GM10847 (cell line): Measurements from ENCODE around the gene OSBPL6.

Source experiments
- POLR2A ChIP-seq: IDR thresholded peaks from 2 replicates; pipeline ENCODE4 v1.6.1; 2011; ENCODE audit not compliant: insufficient read length; ENCODE audit errors: extremely low read depth

Gene OSBPL6

DNA sequence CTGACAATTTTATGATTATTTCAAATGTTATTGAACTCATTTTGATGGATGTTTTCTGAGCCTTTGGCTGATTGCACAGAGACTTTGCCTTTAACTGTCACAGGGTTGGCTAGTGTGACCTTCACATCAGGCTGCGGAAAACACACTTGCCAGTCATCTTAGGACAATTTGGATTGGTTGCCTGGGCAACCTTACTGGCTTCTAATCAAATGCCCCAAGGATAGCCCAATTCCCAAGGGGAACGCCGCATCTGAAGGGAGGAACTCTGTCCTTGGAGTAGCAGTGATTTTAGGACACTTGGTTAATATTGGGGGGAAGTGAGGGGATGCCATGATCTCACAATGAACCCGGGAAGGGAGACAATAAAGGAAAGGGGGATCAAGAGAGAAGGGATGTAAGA is 29.5 kb downstream of the OSBPL6 start:
- no peak for TF ChIP-seq POLR2A

DNA sequence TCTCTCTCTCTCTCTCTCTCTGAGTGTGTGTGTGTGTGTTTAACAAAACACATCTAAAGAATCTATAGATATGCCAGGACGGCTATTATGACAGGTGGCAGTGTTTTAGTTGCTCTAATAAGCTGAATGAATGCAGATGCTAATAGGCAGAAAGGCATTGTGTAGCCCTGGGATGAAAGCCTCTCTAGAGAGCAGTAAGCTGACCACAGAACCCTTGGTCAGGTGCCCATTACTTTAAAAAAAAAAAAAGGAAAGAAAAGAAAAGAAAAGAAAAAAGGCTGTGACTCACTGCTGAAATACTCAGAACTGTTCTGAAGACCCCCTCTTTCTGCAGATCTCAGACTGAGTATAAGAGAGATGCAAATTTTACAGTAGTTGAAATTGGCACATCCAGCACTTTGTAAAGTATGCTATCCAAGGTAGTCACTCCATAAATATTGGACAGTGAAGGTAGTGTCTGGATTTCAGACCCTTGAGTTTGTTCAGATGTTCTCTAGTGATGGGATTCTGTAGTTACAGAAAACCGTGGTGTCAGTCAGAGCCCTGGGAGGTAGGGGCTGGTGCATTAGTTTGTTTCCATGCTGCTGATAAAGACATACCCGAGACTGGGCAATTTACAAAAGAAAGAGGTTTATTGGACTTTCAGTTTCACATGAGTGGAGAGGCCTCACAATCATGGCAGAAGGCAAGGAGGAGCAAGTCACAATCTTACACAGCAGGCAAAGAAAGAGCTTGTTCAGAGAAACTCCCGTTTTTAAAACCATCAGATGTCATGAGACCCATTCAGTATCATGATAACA is 30.9 kb downstream of the OSBPL6 start:
- TF ChIP-seq POLR2A = no peak

DNA sequence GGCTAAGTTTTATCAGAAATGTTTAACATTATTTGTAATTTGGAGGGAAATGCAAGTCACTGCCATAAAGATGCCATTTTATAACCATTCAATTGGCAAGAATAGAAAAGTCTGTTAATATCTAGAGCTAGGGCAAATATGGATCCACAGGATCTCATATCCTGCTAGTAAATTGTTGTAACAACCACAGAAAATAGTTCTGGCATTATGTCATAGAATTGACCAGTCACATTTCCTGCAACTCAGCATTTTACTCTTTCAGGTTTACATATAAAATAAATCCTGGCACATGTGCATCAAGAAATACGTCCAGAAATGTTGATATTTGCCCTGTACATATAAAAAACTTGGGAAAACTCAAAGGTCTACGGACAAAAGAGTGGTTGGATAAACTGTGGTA is 32.9 kb downstream of the OSBPL6 start:
- TF ChIP-seq POLR2A = no peak

DNA sequence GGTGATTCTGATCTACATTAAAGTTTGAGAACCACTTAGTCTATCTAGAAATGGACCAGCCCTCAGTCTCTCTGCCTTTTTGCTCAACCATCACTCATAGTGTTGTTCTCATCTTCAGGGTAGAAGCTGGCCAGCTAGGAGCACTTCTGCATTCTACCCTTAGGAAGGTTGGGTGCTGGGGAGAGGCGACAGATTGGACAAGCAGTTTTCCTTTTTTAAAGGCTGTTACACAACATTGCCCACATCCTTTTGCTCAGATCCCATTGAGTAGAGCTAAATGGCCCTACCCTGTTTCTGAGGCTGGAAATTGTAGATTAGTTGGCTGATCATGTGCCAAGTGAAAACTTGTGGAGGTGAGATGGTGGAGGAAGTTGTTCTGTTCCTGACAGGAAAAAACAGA is 35.6 kb downstream of the OSBPL6 start:
- TF ChIP-seq POLR2A = no peak

DNA sequence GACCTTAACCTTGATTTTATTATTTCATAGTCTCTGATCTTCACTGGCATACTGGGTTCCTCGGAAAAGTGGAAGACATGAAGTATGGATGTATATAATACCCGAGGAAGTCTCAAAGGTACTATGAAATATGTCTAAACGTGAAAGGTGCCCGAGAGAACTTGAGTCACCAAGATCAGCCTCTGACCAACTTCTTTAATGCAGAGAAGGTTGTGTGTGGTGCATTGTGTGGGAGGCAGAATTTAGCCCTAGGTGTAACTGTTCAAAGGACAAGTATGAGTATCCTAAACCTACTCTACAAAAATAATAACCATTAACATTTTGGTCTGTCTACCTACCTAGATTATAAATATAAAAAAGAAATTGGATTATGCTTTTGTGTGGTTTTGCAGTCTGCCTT is 36.1 kb downstream of the OSBPL6 start:
- TF ChIP-seq POLR2A = no peak

DNA sequence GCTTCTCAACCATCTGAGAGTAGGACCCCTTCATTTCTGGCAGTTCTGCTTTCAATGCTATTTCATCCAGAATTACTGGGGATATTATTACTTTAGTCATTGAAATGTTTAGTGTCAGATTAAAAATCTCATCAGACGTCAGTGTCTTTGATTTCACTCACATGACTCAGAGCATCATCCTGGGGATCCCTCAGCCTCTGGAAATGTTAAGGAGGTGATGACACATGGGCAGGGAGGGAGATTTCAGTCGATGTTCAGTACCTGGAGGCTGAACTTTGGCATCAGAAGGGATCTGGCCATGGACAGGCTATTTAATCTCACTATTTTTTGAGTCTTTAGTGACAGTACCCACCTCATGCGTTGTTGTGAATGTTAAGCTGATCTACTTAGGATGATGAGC is 39.1 kb downstream of the OSBPL6 start:
- TF ChIP-seq POLR2A = no peak

DNA sequence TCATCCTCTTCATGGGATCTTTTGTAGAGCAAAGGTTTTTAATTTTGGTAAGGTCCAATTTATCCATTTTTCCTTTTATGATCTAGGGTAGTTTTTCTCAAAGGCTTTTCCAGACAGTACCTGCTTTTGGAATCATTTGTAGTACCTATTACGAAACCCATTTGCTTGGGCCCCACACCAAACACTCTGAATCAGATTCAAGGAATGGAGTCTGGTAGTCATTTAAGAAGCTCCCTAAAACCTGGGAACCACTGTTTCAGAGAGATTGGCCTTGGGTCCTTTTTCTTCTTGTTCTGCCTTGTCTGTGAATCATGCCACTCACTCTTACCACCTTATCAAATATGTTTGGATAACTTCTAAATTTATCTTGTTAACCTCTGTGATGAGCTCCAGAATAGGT is 40.3 kb downstream of the OSBPL6 start:
- no peak for TF ChIP-seq POLR2A

DNA sequence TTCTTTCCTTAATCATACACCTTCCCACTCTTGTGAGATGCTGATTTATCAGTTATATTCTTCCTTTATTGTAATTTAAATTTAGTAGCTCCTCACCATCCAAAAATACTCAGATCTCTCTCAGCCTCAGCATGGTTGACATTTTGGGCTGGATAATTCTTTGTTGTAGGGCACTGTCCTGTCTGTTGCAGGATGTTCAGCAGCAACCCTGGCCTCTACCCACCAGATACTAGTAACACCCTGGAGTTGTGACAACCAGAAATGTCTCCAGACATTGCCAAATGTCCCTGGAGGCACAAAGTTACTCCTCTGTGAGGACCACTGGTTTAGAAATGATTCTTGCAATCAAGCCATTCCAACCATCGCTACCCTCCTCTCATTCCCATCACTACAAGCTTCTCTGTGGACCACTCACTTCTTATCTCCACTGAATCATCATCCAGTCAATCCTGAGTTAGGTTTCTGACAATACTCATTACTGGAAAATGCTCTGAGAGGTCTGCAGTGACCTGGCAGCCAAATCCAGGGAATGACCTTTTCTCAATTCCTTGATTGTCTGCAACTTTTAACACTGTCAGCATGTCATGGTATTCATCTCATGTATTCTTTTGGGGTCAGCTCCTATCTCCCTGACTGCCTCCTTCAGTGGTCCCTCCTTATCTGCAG is 43.3 kb downstream of the OSBPL6 start:
- TF ChIP-seq POLR2A = no peak

DNA sequence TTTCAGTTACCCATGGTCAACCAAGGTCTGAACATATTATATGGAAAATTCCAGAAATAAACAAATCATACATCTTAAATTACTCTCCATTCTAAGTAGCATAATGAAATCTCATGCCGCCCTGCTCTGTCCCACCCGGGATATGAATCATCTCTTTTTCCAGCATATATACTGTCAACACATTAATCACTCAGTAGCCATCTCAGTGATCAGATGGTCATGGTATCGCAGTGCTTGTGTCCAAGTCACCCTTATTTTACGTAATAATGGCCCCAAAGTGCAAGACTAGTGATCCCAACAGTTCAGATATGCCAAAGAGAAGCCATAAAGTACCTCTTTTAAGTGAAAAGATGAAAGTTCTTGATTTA is 43.8 kb downstream of the OSBPL6 start:
- no peak for TF ChIP-seq POLR2A

DNA sequence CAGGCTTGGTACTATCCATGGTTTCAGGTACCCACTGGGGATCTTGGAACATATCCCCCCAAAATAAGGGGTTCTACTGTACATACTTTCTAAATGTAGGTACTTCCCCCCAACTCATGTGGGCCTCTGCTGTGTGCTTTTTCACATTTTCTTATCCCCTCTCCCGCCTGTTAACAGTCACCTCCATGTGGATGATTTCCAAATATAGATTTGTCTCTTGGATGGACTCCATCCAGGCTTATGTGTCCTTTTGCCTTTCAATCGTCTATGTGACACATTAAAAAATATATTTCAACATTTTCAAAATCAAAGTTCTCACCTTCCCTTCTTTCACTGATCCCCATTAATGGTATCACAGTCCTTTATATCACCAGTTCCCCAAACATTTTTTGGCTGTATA is 44.4 kb downstream of the OSBPL6 start:
- TF ChIP-seq POLR2A = no peak

DNA sequence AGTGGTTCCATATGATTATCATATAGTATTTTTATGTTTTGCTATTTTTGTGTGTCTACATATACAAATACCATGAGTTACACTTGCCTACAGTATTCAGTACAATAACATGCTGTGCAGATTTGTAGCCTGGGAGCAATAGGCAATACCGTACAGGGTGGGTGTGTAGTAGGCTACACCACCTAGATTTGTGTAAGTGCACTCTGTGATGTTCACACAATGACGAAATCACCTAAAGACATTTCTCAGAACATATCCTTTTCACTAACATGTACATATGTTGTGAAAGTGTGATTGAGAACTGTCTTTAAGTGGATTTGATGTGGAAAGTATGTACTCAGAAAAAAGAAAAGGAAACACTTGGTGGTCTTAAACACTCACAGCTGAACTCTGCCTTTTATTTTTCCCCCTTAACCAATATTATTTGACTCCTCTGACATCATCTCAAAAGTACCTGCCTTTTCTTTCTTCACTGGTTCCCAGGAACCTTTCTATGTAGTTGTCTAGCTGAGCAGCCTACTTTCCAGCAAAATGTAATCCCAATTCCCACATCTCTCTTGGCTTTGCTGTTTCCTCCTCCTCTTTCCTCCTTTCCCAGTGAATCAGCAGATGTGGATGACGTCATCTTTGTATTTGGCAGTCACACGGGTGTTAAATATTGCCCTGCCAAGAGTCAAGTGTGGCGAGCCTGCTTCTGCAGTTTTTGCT is 47.7 kb downstream of the OSBPL6 start:
- no peak for TF ChIP-seq POLR2A

DNA sequence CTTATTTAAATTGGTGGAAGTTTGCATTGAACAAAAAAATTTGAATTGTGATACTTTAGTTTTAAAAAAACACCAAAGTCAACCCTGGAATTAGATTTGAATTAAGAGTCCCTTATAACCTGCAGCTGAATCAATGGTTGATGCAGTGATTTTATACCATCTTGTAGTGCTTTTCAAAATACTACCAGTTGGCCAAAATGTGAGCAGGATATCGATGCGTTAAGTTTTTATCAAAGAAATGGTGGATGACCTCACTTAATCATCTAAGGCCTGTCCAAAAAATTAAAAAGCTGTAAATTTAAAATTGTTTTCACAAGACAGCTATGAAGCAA is 48.2 kb downstream of the OSBPL6 start:
- TF ChIP-seq POLR2A = no peak

DNA sequence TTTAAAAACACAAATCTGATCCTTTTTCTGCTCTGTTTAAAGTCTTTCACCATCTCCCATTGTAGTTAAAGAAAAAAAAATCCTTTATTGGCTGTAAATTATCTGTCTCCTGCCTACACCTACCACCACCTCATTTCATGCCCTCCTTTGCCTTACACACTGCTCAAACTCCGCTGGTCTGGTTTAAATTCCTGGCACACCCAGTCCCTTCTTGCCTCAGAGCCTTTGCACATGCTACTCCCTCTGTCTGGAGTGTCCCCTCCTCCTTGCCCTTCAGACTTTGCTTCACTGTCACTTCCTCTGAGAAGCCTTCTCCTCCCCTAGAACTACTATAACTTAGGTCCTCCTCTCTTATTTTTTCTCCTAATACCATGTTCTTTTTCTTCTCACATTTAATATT is 49.6 kb downstream of the OSBPL6 start:
- no peak for TF ChIP-seq POLR2A

DNA sequence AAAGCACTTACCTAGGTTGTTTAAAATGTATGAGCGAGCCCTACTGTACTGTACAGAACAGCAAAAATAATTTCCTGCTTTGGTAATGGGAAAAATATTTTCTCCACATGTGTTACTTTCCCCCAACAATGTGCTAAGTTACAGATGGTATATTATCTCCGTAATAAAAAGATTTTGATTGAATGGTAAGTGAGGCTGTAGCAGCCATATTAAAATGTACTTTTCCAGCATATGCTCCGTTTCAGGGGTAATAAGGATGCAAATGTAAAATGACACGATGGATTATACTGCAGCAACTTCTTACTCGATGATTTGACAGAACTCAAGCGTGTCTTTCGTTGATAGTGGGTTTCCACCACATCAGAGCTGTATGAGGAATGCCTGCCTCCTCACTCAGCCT is 50.5 kb downstream of the OSBPL6 start:
- no peak for TF ChIP-seq POLR2A

DNA sequence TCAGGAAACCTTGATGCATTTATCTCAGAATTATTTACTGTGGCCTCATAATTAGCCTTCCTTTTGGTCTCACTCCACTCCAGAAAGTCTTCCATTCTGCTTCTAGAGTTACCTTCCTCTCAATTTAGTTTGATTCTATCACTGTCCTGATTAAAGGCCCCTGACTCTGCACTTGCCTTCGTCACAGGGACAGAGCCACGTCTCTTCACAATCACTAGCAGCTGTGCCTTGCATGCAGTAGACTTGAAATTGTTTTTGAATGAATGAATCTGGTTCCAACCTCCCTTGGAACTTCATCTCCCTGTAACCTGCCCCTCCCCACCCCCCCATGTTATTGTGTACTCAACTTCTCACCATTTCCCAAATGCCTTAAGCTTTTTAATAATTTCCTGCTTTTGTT is 52.4 kb downstream of the OSBPL6 start:
- no peak for TF ChIP-seq POLR2A

DNA sequence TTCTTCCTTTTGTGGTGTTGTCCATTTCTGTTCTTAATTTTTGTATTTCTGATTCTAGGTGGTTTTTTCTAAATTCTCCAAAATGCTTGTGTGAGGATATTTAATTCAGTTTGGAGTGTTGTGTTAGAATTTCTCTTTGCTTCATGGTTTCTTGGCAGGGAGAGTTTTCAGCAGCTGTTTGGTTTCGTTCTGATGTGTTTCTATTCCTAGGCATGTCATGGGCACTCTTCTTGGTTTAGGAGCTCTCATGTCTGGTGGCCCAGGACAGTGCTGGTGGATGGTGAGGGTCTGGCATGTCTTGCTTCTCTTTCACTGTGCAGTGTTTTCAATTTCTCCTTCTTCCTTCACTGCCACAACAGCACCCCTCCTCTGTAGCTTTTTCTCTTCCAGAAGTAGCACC is 52.9 kb downstream of the OSBPL6 start:
- TF ChIP-seq POLR2A = no peak
